Upper lobe of left lung (tissue), 4 donors: ENCODE results near the gene GPN3.

ENCODE experiments used
- EP300 ChIP-seq, 4 donors: sonication (generic); formaldehyde crosslinking; IDR thresholded peaks; one replicate each; pipeline ENCODE4 v1.5.1; 2017; ENCODE audit warnings: antibody characterized with exemption in 4 of 4, control low read depth in 2 of 4
- POLR2A ChIP-seq, 4 donors: fragments of 450-650 bp; IDR thresholded peaks; one replicate each; pipeline ENCODE4 v1.5.1; 2016 to 2017; ENCODE audit warnings: antibody characterized with exemption in 4 of 4, mild to moderate bottlenecking in 2 of 4
- POLR2AphosphoS5 ChIP-seq, 2 donors: sonication (generic); formaldehyde crosslinking; IDR thresholded peaks; one replicate each; pipeline ENCODE4 v1.5.1; 2017; ENCODE audit warnings: antibody characterized with exemption in 2 of 2
- TF ChIP-seq, protein P1 (sequence below), 6 experiments: fragments of 450-650 bp in 4 of 6; fragments of 200-600 bp in 2 of 6; sonication (generic) in 2 of 6; IDR thresholded peaks; one replicate each; pipeline ENCODE4 v1.5.1; 2016 to 2019; ENCODE audit warnings: antibody characterized with exemption in 6 of 6

DNA sequence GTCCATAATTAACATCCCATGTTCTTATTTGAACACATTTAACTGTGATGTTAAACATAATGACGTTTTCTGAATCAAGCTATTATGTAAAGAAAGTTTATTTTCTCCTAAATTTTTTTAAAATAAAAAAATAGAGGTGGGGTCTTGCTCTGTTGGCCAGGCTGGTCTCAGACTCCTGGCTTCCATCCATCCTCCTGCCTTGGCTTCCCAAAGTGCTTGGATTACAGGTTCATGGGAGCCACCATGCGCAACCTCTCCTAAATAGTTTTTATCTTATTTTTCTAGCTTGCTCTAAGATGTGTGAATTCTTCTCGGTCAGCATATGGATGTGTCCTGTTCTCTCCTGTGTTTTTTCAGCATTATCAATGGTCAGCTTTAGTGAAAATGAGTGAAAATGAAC is 37.3 kb upstream of the GPN3 start:
- no peak for TF ChIP-seq POLR2A (IDR thresholded peaks at IDR 0.05)
- TF ChIP-seq, protein P1, sequence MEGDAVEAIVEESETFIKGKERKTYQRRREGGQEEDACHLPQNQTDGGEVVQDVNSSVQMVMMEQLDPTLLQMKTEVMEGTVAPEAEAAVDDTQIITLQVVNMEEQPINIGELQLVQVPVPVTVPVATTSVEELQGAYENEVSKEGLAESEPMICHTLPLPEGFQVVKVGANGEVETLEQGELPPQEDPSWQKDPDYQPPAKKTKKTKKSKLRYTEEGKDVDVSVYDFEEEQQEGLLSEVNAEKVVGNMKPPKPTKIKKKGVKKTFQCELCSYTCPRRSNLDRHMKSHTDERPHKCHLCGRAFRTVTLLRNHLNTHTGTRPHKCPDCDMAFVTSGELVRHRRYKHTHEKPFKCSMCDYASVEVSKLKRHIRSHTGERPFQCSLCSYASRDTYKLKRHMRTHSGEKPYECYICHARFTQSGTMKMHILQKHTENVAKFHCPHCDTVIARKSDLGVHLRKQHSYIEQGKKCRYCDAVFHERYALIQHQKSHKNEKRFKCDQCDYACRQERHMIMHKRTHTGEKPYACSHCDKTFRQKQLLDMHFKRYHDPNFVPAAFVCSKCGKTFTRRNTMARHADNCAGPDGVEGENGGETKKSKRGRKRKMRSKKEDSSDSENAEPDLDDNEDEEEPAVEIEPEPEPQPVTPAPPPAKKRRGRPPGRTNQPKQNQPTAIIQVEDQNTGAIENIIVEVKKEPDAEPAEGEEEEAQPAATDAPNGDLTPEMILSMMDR (IDR thresholded peaks at IDR 0.05), result no peak
- TF ChIP-seq EP300 (IDR thresholded peaks at IDR 0.05), result no peak
- TF ChIP-seq POLR2AphosphoS5 (IDR thresholded peaks at IDR 0.05), result no peak
